CD14-positive monocyte (primary cell): Measurements from ENCODE around the gene CFTR. TPM values are rescaled to one million over a fixed set of nuclear protein-coding genes. Genes with fewer than 3 reads are reported as not detected.

Source experiments
- DNase-seq, 3 donors: peaks; one replicate each; pipeline ENCODE4 v3.0.0-alpha.2; 2011 to 2022
- H2AFZ ChIP-seq: 2 replicates; pipeline ENCODE4 v1.6.0; 2012; ENCODE audit warnings: mild to moderate bottlenecking, low read depth, low read length, inconsistent platforms; ENCODE audit not compliant: insufficient read depth, poor library complexity, severe bottlenecking
- H3K27ac ChIP-seq, 2 donors: 1 replicate in 1 of 2; 2 replicates in 1 of 2; pipeline ENCODE4 v1.5.1; 2012 to 2013; ENCODE audit warnings: low read length in 2 of 2, control low read depth in 1 of 2, inconsistent platforms in 1 of 2, low read depth in 1 of 2, mild to moderate bottlenecking in 1 of 2
- H3K27me3 ChIP-seq, 2 donors: one replicate each; pipeline versions ENCODE4 v1.6.0 to v1.6.1; 2011 to 2013; ENCODE audit warnings: low read length in 2 of 2; ENCODE audit not compliant: control insufficient read depth in 2 of 2, insufficient read depth in 2 of 2
- H3K36me3 ChIP-seq, 2 donors: replicated peaks in 1 of 2; 1 replicate in 1 of 2; 2 replicates in 1 of 2; pipeline versions ENCODE4 v1.5.1 to v1.6.1; 2012 to 2013; ENCODE audit warnings: low read length in 2 of 2, control low read depth in 1 of 2, inconsistent platforms in 1 of 2, mild to moderate bottlenecking in 1 of 2; ENCODE audit not compliant: insufficient read depth in 2 of 2, control insufficient read depth in 1 of 2
- H3K4me1 ChIP-seq, 2 donors: 1 replicate in 1 of 2; 2 replicates in 1 of 2; pipeline versions ENCODE4 v1.5.1 to v1.6.1; 2012 to 2013; ENCODE audit warnings: low read length in 2 of 2, control low read depth in 1 of 2, inconsistent platforms in 1 of 2, mild to moderate bottlenecking in 1 of 2, moderate library complexity in 1 of 2; ENCODE audit not compliant: insufficient read depth in 2 of 2, control insufficient read depth in 1 of 2
- H3K4me2 ChIP-seq: replicated peaks from 2 replicates; pipeline ENCODE3; 2012; ENCODE audit warnings: low read length, moderate library complexity, mild to moderate bottlenecking; ENCODE audit not compliant: poor library complexity, severe bottlenecking; ENCODE audit errors: extremely low read depth
- H3K4me3 ChIP-seq, 3 experiments: fragments of 200-600 bp in 1 of 3; sonication (generic) in 1 of 3; replicated peaks in 1 of 3; 1 replicate in 2 of 3; 2 replicates in 1 of 3; pipeline ENCODE4 v1.5.1; 2011 to 2013; ENCODE audit warnings: low read length in 3 of 3, mild to moderate bottlenecking in 3 of 3, control low read depth in 2 of 3, low read depth in 2 of 3, inconsistent platforms in 1 of 3, moderate library complexity in 1 of 3
- H3K79me2 ChIP-seq: 2 replicates; pipeline ENCODE4 v1.6.0; 2012; ENCODE audit warnings: mild to moderate bottlenecking, control low read depth, inconsistent platforms, low read length, moderate library complexity; ENCODE audit not compliant: insufficient read depth
- H3K9ac ChIP-seq: 2 replicates; pipeline ENCODE4 v1.6.0; 2017; ENCODE audit warnings: low read length, mild to moderate bottlenecking; ENCODE audit not compliant: insufficient read depth, poor library complexity, severe bottlenecking
- H3K9me3 ChIP-seq, 2 donors: replicated peaks in 1 of 2; 1 replicate in 1 of 2; 2 replicates in 1 of 2; pipeline versions ENCODE4 v1.5.1 to v1.6.1; 2012 to 2013; ENCODE audit warnings: low read length in 2 of 2, control low read depth in 1 of 2; ENCODE audit not compliant: control insufficient read depth in 1 of 2, insufficient read depth in 1 of 2
- H4K20me1 ChIP-seq: 2 replicates; pipeline ENCODE4 v1.6.0; 2012; ENCODE audit warnings: mild to moderate bottlenecking, low read length, control low read depth, moderate library complexity; ENCODE audit not compliant: insufficient read depth
- H3K27ac Mint-ChIP-seq, 7 donors: one replicate each; pipeline ENCODE4 v1.8.0; 2020; ENCODE audit warnings: mild to moderate bottlenecking in 7 of 7, mixed read lengths in 7 of 7, moderate library complexity in 6 of 7, inconsistent platforms in 2 of 7
- H3K27me3 Mint-ChIP-seq, 3 donors: one replicate each; pipeline ENCODE4 v1.8.0; 2021 to 2022; ENCODE audit warnings: low read depth in 3 of 3, mild to moderate bottlenecking in 3 of 3, mixed read lengths in 3 of 3, moderate library complexity in 3 of 3, inconsistent platforms in 1 of 3
- H3K36me3 Mint-ChIP-seq, 2 donors: one replicate each; pipeline ENCODE4 v1.8.0; 2020; ENCODE audit warnings: mixed read lengths in 2 of 2, inconsistent platforms in 1 of 2, mild to moderate bottlenecking in 1 of 2
- H3K4me1 Mint-ChIP-seq: one replicate; pipeline ENCODE4 v1.8.0; 2020; ENCODE audit warnings: mild to moderate bottlenecking, mixed read lengths
- H3K4me3 Mint-ChIP-seq, 2 donors: one replicate each; pipeline ENCODE4 v1.8.0; 2020; ENCODE audit warnings: mild to moderate bottlenecking in 2 of 2, mixed read lengths in 2 of 2, moderate library complexity in 1 of 2
- H3K9me3 Mint-ChIP-seq, 7 donors: one replicate each; pipeline ENCODE4 v1.8.0; 2020 to 2022; ENCODE audit warnings: mixed read lengths in 7 of 7, mild to moderate bottlenecking in 6 of 7, moderate library complexity in 6 of 7, inconsistent platforms in 2 of 7
- CTCF ChIP-seq: fragments of 200-600 bp; IDR thresholded peaks from one replicate; pipeline ENCODE4 v1.8.0; 2022; ENCODE audit warnings: antibody characterized with exemption, mild to moderate bottlenecking
- WGBS: methylation state at CpG from one replicate; pipeline ENCODE4 v1.1.5; 2013; ENCODE audit warnings: missing lambda C conversion rate; ENCODE audit not compliant: insufficient coverage; 5-methylcytosine and 5-hydroxymethylcytosine counted together
- intact Hi-C, 2 donors: fragments of 100-400 bp; cut with micrococcal nuclease; formaldehyde crosslinking; loops; one replicate each; pipeline versions ENCODE4 v1.15.0 to v1.15.1; 2023
- polyA plus RNA-seq, 3 donors: library from polyadenylated mRNA; depleted of rRNA in 1 of 3; unstranded in 2 of 3; stranded (reverse) in 1 of 3; fragments of 300-500 nt in 2 of 3; fragments of >200 nt in 1 of 3; fragmentation: Illumina TruSeq in 2 of 3; gene quantifications; 1 replicate in 2 of 3; 2 replicates in 1 of 3; pipeline ENCODE4 v1.2.3, GENCODE V29; 2012 to 2021

CFTR gene
- polyA plus RNA-seq, 3 donors: not detected

- WGBS: no CpG with 5 or more reads among the region's 2 CpGs
- Mint-ChIP-seq H3K4me3 (no peak overlapping the region), H3K36me3 (no peaks in the 10 kb centered on the region), H3K4me1 (no peaks in the 10 kb centered on the region), H3K9me3 (peaks cover 0 to 2% (median 0%) of the 10 kb centered on the region in 7 donors), H3K27me3 (peaks cover 0 to 2% (median 0%) of the 10 kb centered on the region in 3 donors), H3K27ac (no peak overlapping the region)
- no peak for DNase-seq
- H3K4me1 ChIP-seq: no peaks in the 10 kb centered on the region
- H3K9me3 ChIP-seq: no peaks in the 10 kb centered on the region
- no peak overlapping the region for H2AFZ ChIP-seq
- intact Hi-C loops: no loop called here
- no peaks in the 10 kb centered on the region for H4K20me1 ChIP-seq
- no peak overlapping the region for H3K4me2 ChIP-seq
- H3K27me3 ChIP-seq: no peaks in the 10 kb centered on the region
- H3K36me3 ChIP-seq: no peaks in the 10 kb centered on the region
- no peaks in the 10 kb centered on the region for H3K79me2 ChIP-seq
- H3K4me3 ChIP-seq: no peak overlapping the region
- H3K27ac ChIP-seq: no peak overlapping the region
- no peak for TF ChIP-seq CTCF
- H3K9ac ChIP-seq: no peak overlapping the region
Observed at GRCh38 chr7:117468174-117468573, 11.7 kb upstream of the CFTR start.

- intact Hi-C loops: no loop called here
- no peak for TF ChIP-seq CTCF
- Histone ChIP-seq H3K36me3 (no peaks in the 10 kb centered on the region), H3K9me3 (no peaks in the 10 kb centered on the region), H4K20me1 (no peaks in the 10 kb centered on the region), H3K27me3 (no peaks in the 10 kb centered on the region), H3K4me3 (no peak overlapping the region), H3K79me2 (no peaks in the 10 kb centered on the region), H3K27ac (no peak overlapping the region), H3K4me2 (no peak overlapping the region), H3K4me1 (no peaks in the 10 kb centered on the region), H3K9ac (no peak overlapping the region), H2AFZ (no peak overlapping the region)
- no peaks in the 10 kb centered on the region for H3K9me3 Mint-ChIP-seq
- WGBS: 74% methylated on average over 4 of the region's 5 CpGs
- DNase-seq: no peak
- no peak overlapping the region for H3K27ac Mint-ChIP-seq
- H3K27me3 Mint-ChIP-seq: peaks cover 0 to 6% (median 2%) of the 10 kb centered on the region in 3 donors
- no peaks in the 10 kb centered on the region for H3K4me1 Mint-ChIP-seq
- no peaks in the 10 kb centered on the region for H3K36me3 Mint-ChIP-seq
- H3K4me3 Mint-ChIP-seq: no peak overlapping the region
Observed at GRCh38 chr7:117470777-117471176, 9.0 kb upstream of the CFTR start.
